CD4-positive, CD25-positive, alpha-beta regulatory T cell (primary cell): ENCODE results near the gene NDUFS8. TPM values are rescaled to one million over a fixed set of nuclear protein-coding genes. Genes with fewer than 3 reads are reported as not detected.

Experiments
- ATAC-seq, 2 donors: fragments of 150-1000 bp; cut with Tn5 transposase; one replicate each; pipeline ENCODE4 v1.10.0; 2021; ENCODE audit warnings: low read depth in 2 of 2, moderate number of reproducible peaks in 2 of 2, moderate library complexity in 1 of 2
- DNase-seq, 3 donors: peaks; one replicate each; pipeline versions ENCODE4 v3.0.0 to v3.0.0-alpha.2; 2012 to 2022; ENCODE audit warnings: mixed read lengths in 1 of 3
- H3K27ac ChIP-seq: one replicate; pipeline ENCODE4 v1.7.0; 2013; ENCODE audit warnings: mild to moderate bottlenecking, low read length; ENCODE audit not compliant: insufficient read depth, poor library complexity, severe bottlenecking
- H3K27me3 ChIP-seq: one replicate; pipeline ENCODE4 v1.7.0; 2013; ENCODE audit warnings: low read length; ENCODE audit not compliant: control insufficient read depth, insufficient read depth
- H3K36me3 ChIP-seq: one replicate; pipeline ENCODE4 v1.7.0; 2013; ENCODE audit warnings: mild to moderate bottlenecking, low read length, moderate library complexity; ENCODE audit not compliant: control insufficient read depth, insufficient read depth
- H3K4me1 ChIP-seq: 2 replicates; pipeline ENCODE4 v1.7.0; 2013; ENCODE audit warnings: mild to moderate bottlenecking, low read length; ENCODE audit not compliant: insufficient read depth, control insufficient read depth, poor library complexity, severe bottlenecking
- H3K4me3 ChIP-seq: one replicate; pipeline ENCODE4 v1.7.0; 2013; ENCODE audit warnings: low read depth, mild to moderate bottlenecking, low read length, moderate library complexity
- H3K9me3 ChIP-seq, 2 experiments: 1 replicate in 1 of 2; 2 replicates in 1 of 2; pipeline ENCODE4 v1.7.0; 2013; ENCODE audit warnings: low read length in 2 of 2, mild to moderate bottlenecking in 1 of 2, moderate library complexity in 1 of 2; ENCODE audit not compliant: control insufficient read depth in 2 of 2
- H3K27ac Mint-ChIP-seq, 3 donors: one replicate each; pipeline ENCODE4 v1.8.0; 2020 to 2022; ENCODE audit warnings: mild to moderate bottlenecking in 3 of 3, mixed read lengths in 3 of 3, moderate library complexity in 2 of 3
- H3K27me3 Mint-ChIP-seq: one replicate; pipeline ENCODE4 v1.8.0; 2022; ENCODE audit warnings: mild to moderate bottlenecking, mixed read lengths
- H3K36me3 Mint-ChIP-seq: one replicate; pipeline ENCODE4 v1.8.0; 2020; ENCODE audit warnings: mixed read lengths
- H3K4me1 Mint-ChIP-seq, 4 donors: one replicate each; pipeline ENCODE4 v1.8.0; 2020 to 2022; ENCODE audit warnings: mixed read lengths in 4 of 4, mild to moderate bottlenecking in 1 of 4
- H3K4me3 Mint-ChIP-seq, 4 donors: one replicate each; pipeline ENCODE4 v1.8.0; 2020 to 2022; ENCODE audit warnings: mild to moderate bottlenecking in 4 of 4, mixed read lengths in 4 of 4, moderate library complexity in 3 of 4
- H3K9me3 Mint-ChIP-seq, 7 donors: one replicate each; pipeline ENCODE4 v1.8.0; 2020 to 2022; ENCODE audit warnings: mixed read lengths in 7 of 7, mild to moderate bottlenecking in 3 of 7, moderate library complexity in 2 of 7
- polyA plus RNA-seq, 4 donors: library from polyadenylated mRNA; unstranded; fragments of 300-500 nt; fragmentation: Illumina TruSeq; gene quantifications; one replicate each; pipeline ENCODE4 v1.2.3, GENCODE V29; 2021
- total RNA-seq: library from RNA; stranded (reverse); gene quantifications from one replicate; pipeline ENCODE4 v1.2.3, GENCODE V29; 2022

The NDUFS8 gene
- total and polyA plus RNA-seq, 5 donors from 2014 or later = 66.6 to 166 (median 145) TPM

- no peaks in the 10 kb centered on the region for H3K9me3 ChIP-seq
- H3K27me3 Mint-ChIP-seq = no peaks in the 10 kb centered on the region
- no peak overlapping the region for H3K4me3 Mint-ChIP-seq
- no peak overlapping the region for H3K27ac Mint-ChIP-seq
- H3K4me1 Mint-ChIP-seq = no peaks in the 10 kb centered on the region
- no peaks in the 10 kb centered on the region for H3K4me1 ChIP-seq
- H3K36me3 Mint-ChIP-seq = no peaks in the 10 kb centered on the region
- no peak overlapping the region for H3K4me3 ChIP-seq
- H3K36me3 ChIP-seq = no peaks in the 10 kb centered on the region
- no peak for DNase-seq
- no peaks in the 10 kb centered on the region for H3K9me3 Mint-ChIP-seq
- no peak overlapping the region for H3K27ac ChIP-seq
- no peaks in the 10 kb centered on the region for H3K27me3 ChIP-seq
- no peak for ATAC-seq
These were observed 51.2 kb downstream of the NDUFS8 start for GRCh38 chr11:68081691-68082090.

- ATAC-seq (no peak), DNase-seq (no peak)
- H3K4me1 ChIP-seq = no peaks in the 10 kb centered on the region
- no peak overlapping the region for H3K27ac Mint-ChIP-seq
- no peaks in the 10 kb centered on the region for H3K27me3 ChIP-seq
- no peaks in the 10 kb centered on the region for H3K4me1 Mint-ChIP-seq
- H3K27ac ChIP-seq = no peak overlapping the region
- no peaks in the 10 kb centered on the region for H3K9me3 Mint-ChIP-seq
- no peaks in the 10 kb centered on the region for H3K36me3 Mint-ChIP-seq
- no peaks in the 10 kb centered on the region for H3K9me3 ChIP-seq
- H3K36me3 ChIP-seq = no peaks in the 10 kb centered on the region
- no peak overlapping the region for H3K4me3 Mint-ChIP-seq
- H3K27me3 Mint-ChIP-seq = no peaks in the 10 kb centered on the region
- H3K4me3 ChIP-seq = no peak overlapping the region
These were observed 52.0 kb downstream of the NDUFS8 start for GRCh38 chr11:68082481-68082880.

DNA sequence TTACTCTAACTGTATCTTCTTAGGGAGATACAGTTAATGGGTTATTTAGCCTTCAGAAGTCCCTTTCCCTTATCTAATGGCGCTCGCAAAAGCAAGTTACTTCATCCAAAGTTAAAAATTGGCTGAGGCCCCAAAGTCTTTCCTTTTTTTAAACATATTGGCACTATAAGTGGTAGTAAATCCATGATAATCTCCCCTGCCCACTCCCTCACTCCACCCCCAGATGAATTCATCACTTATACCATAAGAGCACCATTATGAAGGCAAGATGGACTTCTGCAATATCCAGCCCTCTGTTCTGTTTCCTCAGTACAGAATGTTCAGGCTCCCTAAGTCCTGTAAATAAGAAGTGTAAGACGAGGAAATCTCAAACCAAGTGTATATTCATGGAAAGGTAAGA, 53.0 kb downstream of the NDUFS8 start:
- Histone ChIP-seq H3K36me3 (no peaks in the 10 kb centered on the region), H3K9me3 (no peaks in the 10 kb centered on the region), H3K27me3 (no peaks in the 10 kb centered on the region), H3K4me1 (no peaks in the 10 kb centered on the region), H3K27ac (no peak overlapping the region), H3K4me3 (no peak overlapping the region)
- no peaks in the 10 kb centered on the region for H3K4me1 Mint-ChIP-seq
- no peak overlapping the region for H3K27ac Mint-ChIP-seq
- no peaks in the 10 kb centered on the region for H3K27me3 Mint-ChIP-seq
- H3K4me3 Mint-ChIP-seq = no peak overlapping the region
- no peaks in the 10 kb centered on the region for H3K36me3 Mint-ChIP-seq
- ATAC-seq (no peak), DNase-seq (no peak)
- H3K9me3 Mint-ChIP-seq = no peaks in the 10 kb centered on the region

Other genes starting within 250 kb of the NDUFS8 start
- gene UNC93B1, start 26.6 kb upstream of the NDUFS8 start, total RNA-seq = 19.0 TPM
- 10 to 100 TPM; 12.8 to 16.0 (median 13.9) TPM for gene UNC93B1, start 26.6 kb upstream of the NDUFS8 start, polyA plus RNA-seq
- gene ALDH3B1, start 20.4 kb upstream of the NDUFS8 start, total RNA-seq = not detected
- gene ALDH3B1, start 20.4 kb upstream of the NDUFS8 start, polyA plus RNA-seq = not detected
- gene TCIRG1, start 8.3 kb downstream of the NDUFS8 start, total RNA-seq = 290 TPM
- 10 to 100 TPM; 33.3 to 63.2 (median 46.2) TPM for gene TCIRG1, start 8.3 kb downstream of the NDUFS8 start, polyA plus RNA-seq
- gene CHKA, start 90.7 kb downstream of the NDUFS8 start, total RNA-seq = 8.1 TPM
- 1 to 10 TPM in 2 of 4 donors, under 1 TPM in 2; 0.76 to 1.4 (median 1.1) TPM for gene CHKA, start 90.7 kb downstream of the NDUFS8 start, polyA plus RNA-seq
- gene KMT5B, start 182.6 kb downstream of the NDUFS8 start, total RNA-seq = 43.1 TPM
- gene KMT5B, start 182.6 kb downstream of the NDUFS8 start, polyA plus RNA-seq = 10 to 100 TPM; 31.6 to 42.8 (median 35.7) TPM
- 9.4 TPM for gene C11orf24, start 241.3 kb downstream of the NDUFS8 start, total RNA-seq
- 10 to 100 TPM in 1 of 4 donors, 1 to 10 TPM in 3; 6.6 to 11.0 (median 8.7) TPM for gene C11orf24, start 241.3 kb downstream of the NDUFS8 start, polyA plus RNA-seq